GM19324 (cell line): Measurements from ENCODE around the gene HSD11B1.

Source experiments
- ATAC-seq: cut with Tn5 transposase; IDR thresholded peaks from one replicate; pipeline ENCODE4 v1.9.1; 2021; ENCODE audit warnings: mild to moderate bottlenecking, moderate library complexity; ENCODE audit not compliant: unreplicated experiment, low FRiP score

Gene HSD11B1

DNA sequence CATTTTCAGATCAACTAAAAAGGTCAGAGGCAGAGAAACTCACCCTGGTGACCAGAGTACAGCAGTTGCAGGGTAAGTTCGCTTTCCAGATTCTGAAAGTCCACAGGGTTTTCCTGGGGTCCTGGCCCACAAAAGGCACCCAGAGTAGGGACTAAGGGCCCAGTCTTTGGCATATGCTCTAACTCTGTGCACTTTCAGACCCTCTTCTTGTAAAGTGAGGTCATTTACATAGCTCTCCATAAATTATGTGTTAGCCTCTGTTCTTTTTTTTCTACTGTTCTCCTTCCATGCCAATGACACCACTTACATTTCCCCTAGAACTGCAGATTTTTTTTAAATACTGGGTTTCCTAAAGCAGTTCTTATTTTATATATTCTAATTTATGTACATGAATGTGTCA lies 73.5 kb downstream of the HSD11B1 start:
- no peak for ATAC-seq

DNA sequence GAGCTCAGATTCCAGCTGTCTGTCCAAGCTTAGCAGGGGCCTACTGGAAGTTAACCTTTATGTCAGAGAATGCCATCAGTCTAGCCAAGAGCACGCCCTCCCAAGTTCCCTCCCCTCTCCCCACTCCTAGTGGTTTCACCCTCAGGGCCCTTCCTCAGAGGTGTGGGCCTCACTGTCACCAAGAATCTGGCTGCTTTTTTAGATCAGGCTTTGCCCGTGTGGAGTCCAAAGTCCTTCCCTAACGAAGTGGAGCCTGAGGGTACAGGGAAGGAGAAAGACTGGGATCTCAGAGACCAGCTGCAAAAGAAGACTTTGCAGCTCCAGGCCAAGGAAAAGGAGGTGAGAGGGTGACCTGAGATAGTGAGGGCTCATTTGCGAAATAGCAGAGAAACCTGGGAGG lies 75.6 kb downstream of the HSD11B1 start:
- ATAC-seq: no peak

DNA sequence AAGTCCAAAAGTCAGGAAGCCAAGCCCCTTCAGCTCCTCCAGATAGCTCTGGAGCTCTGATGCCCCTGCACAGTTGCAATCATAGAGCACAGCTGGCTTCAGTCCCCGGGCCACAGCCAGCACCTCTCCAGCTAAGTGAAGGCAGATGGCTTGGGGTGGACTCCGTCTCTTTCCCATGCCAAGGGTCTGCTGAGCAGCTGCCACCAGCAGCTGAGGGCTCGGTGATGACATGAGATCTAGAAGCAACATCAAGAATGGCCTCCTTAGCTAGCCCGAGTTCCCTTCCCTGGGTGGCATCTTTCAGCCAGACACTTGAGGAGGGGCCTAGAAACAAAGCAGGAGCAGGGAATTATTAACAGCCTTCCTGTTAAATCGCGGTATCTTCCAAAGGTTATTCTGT lies 78.7 kb downstream of the HSD11B1 start:
- ATAC-seq: no peak
